Heart right ventricle (tissue), 16 donors: ENCODE data around the gene AGBL4. TPM values are rescaled to one million over a fixed set of nuclear protein-coding genes. Genes with fewer than 3 reads are reported as not detected.

Experiments
- ATAC-seq, 8 donors: fragments of 200-7000 bp; cut with Tn5 transposase; one replicate each; pipeline ENCODE4 v1.9.1; 2020; ENCODE audit warnings: mild to moderate bottlenecking in 8 of 8, moderate library complexity in 8 of 8, moderate number of reproducible peaks in 1 of 8
- DNase-seq, 2 donors: peaks; one replicate each; pipeline ENCODE4 v3.0.0-alpha.2; 2020
- H3K27ac ChIP-seq, 10 donors: fragments of 200-600 bp; sonication (generic) in 2 of 10; one replicate each; pipeline versions ENCODE4 v1.5.0 to v1.8.0; 2020 to 2022; ENCODE audit warnings: mild to moderate bottlenecking in 3 of 10
- H3K27me3 ChIP-seq, 7 donors: fragments of 200-600 bp; one replicate each; pipeline ENCODE4 v1.8.0; 2021 to 2022; ENCODE audit warnings: mild to moderate bottlenecking in 2 of 7
- H3K36me3 ChIP-seq, 9 donors: fragments of 200-600 bp; sonication (generic) in 1 of 9; one replicate each; pipeline versions ENCODE4 v1.5.0 to v1.8.0; 2020 to 2022; ENCODE audit warnings: mild to moderate bottlenecking in 2 of 9
- H3K4me1 ChIP-seq, 9 donors: fragments of 200-600 bp; sonication (generic) in 1 of 9; one replicate each; pipeline versions ENCODE4 v1.5.0 to v1.8.0; 2020 to 2022; ENCODE audit warnings: mild to moderate bottlenecking in 4 of 9
- H3K4me3 ChIP-seq, 10 donors: fragments of 200-600 bp; sonication (generic) in 2 of 10; one replicate each; pipeline versions ENCODE4 v1.5.0 to v1.8.0; 2020 to 2022; ENCODE audit warnings: mild to moderate bottlenecking in 7 of 10, moderate library complexity in 2 of 10
- H3K9me3 ChIP-seq, 11 donors: fragments of 200-600 bp in 10 of 11; sonication (generic) in 2 of 11; one replicate each; pipeline versions ENCODE4 v1.5.0 to v1.8.0; 2013 to 2022; ENCODE audit warnings: mild to moderate bottlenecking in 2 of 11, control low read depth in 1 of 11, moderate library complexity in 1 of 11
- WGBS, 2 donors: extraction: QIAGEN DNeasy Blood & Tissue Kit; methylation state at CpG; one replicate each; pipeline ENCODE4 v1.1.7; 2013; ENCODE audit warnings: inconsistent platforms in 1 of 2; 5-methylcytosine and 5-hydroxymethylcytosine counted together
- intact Hi-C, 10 donors: fragments of 100-400 bp; cut with DNase I; formaldehyde crosslinking; loops; one replicate each; pipeline versions ENCODE4 v1.11.1 to v1.14.2; 2022
- polyA plus RNA-seq, 2 donors: library from polyadenylated mRNA; stranded (reverse); fragments of 200-250 nt; gene quantifications; one replicate each; pipeline ENCODE4 v1.2.3, GENCODE V29; 2013
- total RNA-seq, 10 donors: library from RNA; stranded (reverse); fragmentation: NEBNext Ultra II Directional in 3 of 10; extraction: Animal tissue kit (Norgen Biotek cat#: 25700) in 3 of 10; gene quantifications; one replicate each; pipeline versions ENCODE4 v1.2.1 to v1.2.4, GENCODE V29; 2021 to 2023
- TF ChIP-seq, protein P1 (sequence below), 9 donors: fragments of 200-600 bp; sonication (generic) in 2 of 9; IDR thresholded peaks; one replicate each; pipeline versions ENCODE4 v1.5.0 to v1.8.0; 2021 to 2022; ENCODE audit warnings: antibody characterized with exemption in 9 of 9, mild to moderate bottlenecking in 5 of 9, moderate library complexity in 1 of 9
- donor health status: Arrhythmogenic right ventricular cardiomyopathy.
- donor health status: ischemic (EF 13 %, LVEDD 7.1; RV severe dilation, severe dysfunction).
- donor health status: healthy with polysubstance abuse.
- donor health status: DM: no; HTN: yes; CAD: no.
- donor health status: DM: no; HTN: no; CAD: no.
- donor health status: ischemic (EF 25% LVEDD 6.9; RV normal size, moderate dysfunction).
- donor health status: ischemic (EF 25% LVEDD 5.7; RV mildly dilated, moderate dysfunction).
- donor health status: healthy.
- donor health status: DM: yes; HTN: yes; CAD: no.
- donor health status: Ischemic cardiomyopathy.
- donor health status: ischemic (EF 35%, LVEDD 5.7; RV mildly dilated, moderate dysfunction).
- donor health status: nonischemic (EF 11% LVEDD 7.7; RV severe dilation, severe dysfunction).
- donor health status: DM: yes; HTN: yes; CAD: no.
- donor health status: PGD.
- donor health status: ischemic (EF 29% LVEDD 5.4; RV normal size, mild dysfunction).
- donor health status: nonischemic (EF 23%, LVEDD 6.1; RV moderate dilation, normal function).

AGBL4 gene
- total and polyA plus RNA-seq, 12 donors: 0.04 to 0.93 (median 0.46) TPM; not detected in 2

DNA sequence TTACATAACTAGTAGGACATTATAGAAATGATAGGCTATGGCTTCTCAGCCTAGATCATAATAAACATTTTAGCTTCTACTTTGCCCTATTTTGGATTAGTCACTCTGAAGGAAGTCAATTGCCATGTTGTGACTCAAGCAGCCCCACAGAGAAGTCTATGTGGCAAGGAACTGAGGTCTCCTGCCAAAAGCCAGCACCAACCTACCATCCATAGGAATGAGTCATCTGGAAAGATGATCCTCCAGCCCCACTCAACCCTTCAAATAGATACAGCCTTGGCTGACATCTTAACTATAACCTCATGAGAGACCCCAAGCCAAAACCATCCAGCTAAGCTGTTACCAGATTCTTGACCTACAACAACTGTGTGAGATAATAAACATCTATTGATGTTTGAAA, 1170.7 kb downstream of the AGBL4 start:
- no peaks in the 10 kb centered on the region for H3K36me3 ChIP-seq
- H3K4me3 ChIP-seq: no peak overlapping the region
- no peaks in the 10 kb centered on the region for H3K9me3 ChIP-seq
- DNase-seq (no peak), ATAC-seq (no peak)
- no peak overlapping the region for H3K27ac ChIP-seq
- TF ChIP-seq, protein P1, sequence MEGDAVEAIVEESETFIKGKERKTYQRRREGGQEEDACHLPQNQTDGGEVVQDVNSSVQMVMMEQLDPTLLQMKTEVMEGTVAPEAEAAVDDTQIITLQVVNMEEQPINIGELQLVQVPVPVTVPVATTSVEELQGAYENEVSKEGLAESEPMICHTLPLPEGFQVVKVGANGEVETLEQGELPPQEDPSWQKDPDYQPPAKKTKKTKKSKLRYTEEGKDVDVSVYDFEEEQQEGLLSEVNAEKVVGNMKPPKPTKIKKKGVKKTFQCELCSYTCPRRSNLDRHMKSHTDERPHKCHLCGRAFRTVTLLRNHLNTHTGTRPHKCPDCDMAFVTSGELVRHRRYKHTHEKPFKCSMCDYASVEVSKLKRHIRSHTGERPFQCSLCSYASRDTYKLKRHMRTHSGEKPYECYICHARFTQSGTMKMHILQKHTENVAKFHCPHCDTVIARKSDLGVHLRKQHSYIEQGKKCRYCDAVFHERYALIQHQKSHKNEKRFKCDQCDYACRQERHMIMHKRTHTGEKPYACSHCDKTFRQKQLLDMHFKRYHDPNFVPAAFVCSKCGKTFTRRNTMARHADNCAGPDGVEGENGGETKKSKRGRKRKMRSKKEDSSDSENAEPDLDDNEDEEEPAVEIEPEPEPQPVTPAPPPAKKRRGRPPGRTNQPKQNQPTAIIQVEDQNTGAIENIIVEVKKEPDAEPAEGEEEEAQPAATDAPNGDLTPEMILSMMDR (IDR thresholded peaks at IDR 0.05): no peak
- intact Hi-C loops: no loop called here
- H3K27me3 ChIP-seq: no peaks in the 10 kb centered on the region
- no peaks in the 10 kb centered on the region for H3K4me1 ChIP-seq

DNA sequence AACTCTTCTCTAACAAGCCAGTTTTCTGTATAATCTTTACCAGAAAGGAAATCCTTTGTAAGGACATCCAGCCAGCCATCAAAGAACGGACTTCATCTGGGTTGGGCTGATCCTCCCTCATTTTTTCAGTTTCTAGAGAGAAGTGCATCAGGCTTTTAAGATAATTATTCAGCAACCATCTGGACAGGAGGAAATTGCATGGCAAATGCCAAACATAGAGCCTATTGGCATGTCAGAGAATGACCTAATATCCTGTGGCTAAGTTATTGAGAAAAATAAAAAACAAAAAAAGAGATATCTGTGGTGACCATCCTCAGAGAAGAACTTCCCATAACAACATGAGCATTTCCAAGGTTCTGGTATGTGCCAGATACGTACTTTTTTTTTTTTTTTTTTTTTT, 1172.1 kb downstream of the AGBL4 start:
- Histone ChIP-seq H3K36me3 (no peaks in the 10 kb centered on the region), H3K27me3 (no peaks in the 10 kb centered on the region), H3K27ac (no peak overlapping the region), H3K9me3 (no peaks in the 10 kb centered on the region), H3K4me3 (no peak overlapping the region), H3K4me1 (no peaks in the 10 kb centered on the region)
- no peak for ATAC-seq
- TF ChIP-seq, protein P1 (IDR thresholded peaks at IDR 0.05): no peak
- DNase-seq: no peak
- 22 to 23% methylated on average over 2 of the region's 2 CpGs for WGBS, 2 donors
- intact Hi-C loops: no loop called here

DNA sequence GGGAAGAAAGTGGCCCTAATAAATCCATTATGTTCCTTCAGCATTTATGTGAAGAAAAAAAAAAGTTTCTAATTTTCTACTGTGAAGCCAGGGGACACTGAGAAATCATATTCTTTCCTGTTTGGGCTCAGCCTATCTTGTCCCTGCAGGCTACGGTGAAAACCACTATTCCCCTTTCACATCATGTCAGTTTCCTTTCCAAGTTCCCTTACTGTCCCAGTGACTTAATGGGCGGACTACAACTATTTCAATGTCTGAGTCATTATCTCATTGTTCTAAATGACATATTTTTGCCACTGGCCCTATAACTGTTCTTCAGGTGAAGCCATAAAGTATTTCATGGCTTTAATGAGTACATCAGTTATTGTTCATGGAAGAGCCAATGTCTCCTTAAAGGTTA, 1175.7 kb downstream of the AGBL4 start:
- Histone ChIP-seq H3K27ac (no peak overlapping the region), H3K9me3 (no peaks in the 10 kb centered on the region), H3K4me3 (no peak overlapping the region), H3K36me3 (no peaks in the 10 kb centered on the region), H3K4me1 (no peaks in the 10 kb centered on the region), H3K27me3 (no peaks in the 10 kb centered on the region)
- WGBS, 2 donors: 58 to 65% methylated on average over 2 of the region's 2 CpGs
- TF ChIP-seq, protein P1 (IDR thresholded peaks at IDR 0.05): no peak
- intact Hi-C loops: no loop called here
- DNase-seq (no peak), ATAC-seq (no peak)

DNA sequence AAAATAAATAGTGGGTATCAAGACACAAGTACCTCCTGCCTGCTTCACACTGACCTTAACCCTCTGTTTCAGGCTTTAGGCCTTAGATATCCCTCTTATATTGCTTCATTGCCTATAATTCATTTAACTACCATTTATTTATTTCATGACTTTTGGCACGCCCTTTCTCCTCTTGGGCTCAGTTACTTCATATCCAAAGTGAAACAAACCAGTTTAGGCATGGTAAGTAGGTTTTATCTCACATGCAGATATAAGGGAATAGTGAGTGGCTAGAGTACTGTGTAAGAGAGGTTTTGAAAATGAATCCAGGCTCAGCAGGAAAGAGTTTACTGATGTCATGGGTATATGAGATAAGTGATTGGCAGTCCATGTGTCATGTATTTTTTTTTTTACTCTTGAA, 1177.3 kb downstream of the AGBL4 start:
- Histone ChIP-seq H3K4me3 (no peak overlapping the region), H3K27ac (no peak overlapping the region), H3K9me3 (no peaks in the 10 kb centered on the region), H3K36me3 (no peaks in the 10 kb centered on the region), H3K4me1 (no peaks in the 10 kb centered on the region), H3K27me3 (peaks cover 0 to 3% (median 0%) of the 10 kb centered on the region in 7 donors)
- 89 to 98% methylated on average over 1 of the region's 1 CpG for WGBS, 2 donors
- TF ChIP-seq, protein P1 (IDR thresholded peaks at IDR 0.05): no peak
- no peak for DNase-seq
- no peak for ATAC-seq
- intact Hi-C loops: no loop called here

DNA sequence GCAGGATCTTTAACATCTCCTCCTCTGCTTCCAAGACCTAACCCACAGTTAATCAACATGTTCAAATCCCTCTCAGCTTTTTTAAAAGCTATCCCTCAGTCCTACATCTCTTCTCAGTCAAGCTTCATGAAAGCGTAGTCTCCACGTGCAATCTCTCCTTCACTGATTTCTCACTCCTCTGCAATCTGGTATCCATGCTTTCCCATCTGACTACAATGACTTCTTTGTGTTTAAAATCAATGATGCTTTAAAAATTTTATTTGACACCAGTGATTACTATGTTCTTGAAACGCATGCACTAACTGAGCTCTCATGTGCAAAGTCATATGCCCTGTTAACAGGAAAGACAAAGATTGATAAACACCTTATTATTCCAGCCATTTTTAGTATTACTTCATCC, 1179.6 kb downstream of the AGBL4 start:
- DNase-seq: no peak
- Histone ChIP-seq H3K36me3 (no peaks in the 10 kb centered on the region), H3K9me3 (no peaks in the 10 kb centered on the region), H3K27ac (no peak overlapping the region), H3K27me3 (peaks cover 0 to 13% (median 0%) of the 10 kb centered on the region in 7 donors), H3K4me1 (no peaks in the 10 kb centered on the region), H3K4me3 (no peak overlapping the region)
- 62 to 81% methylated on average over 3 of the region's 3 CpGs for WGBS, 2 donors
- intact Hi-C loops: no loop called here
- ATAC-seq: no peak
- TF ChIP-seq, protein P1 (IDR thresholded peaks at IDR 0.05): no peak
